Ascending aorta (tissue), 2 donors: ENCODE results near the gene GPC6. TPM values are rescaled to one million over a fixed set of nuclear protein-coding genes. Genes with fewer than 3 reads are reported as not detected.

Source experiments
- DNase-seq, 2 donors: peaks; one replicate each; pipeline ENCODE4 v3.0.0-alpha.2; 2019; ENCODE audit warnings: low spot score in 2 of 2
- H3K27ac ChIP-seq, 2 donors: fragments of 200-600 bp; sonication (generic); one replicate each; pipeline ENCODE4 v1.5.1; 2016 to 2017; ENCODE audit warnings: mild to moderate bottlenecking in 1 of 2
- H3K27me3 ChIP-seq: fragments of 200-600 bp; sonication (generic); one replicate; pipeline ENCODE4 v1.5.1; 2017
- H3K36me3 ChIP-seq, 2 donors: fragments of 200-600 bp; sonication (generic); one replicate each; pipeline ENCODE4 v1.5.1; 2016
- H3K4me1 ChIP-seq, 2 donors: fragments of 200-600 bp; sonication (generic); one replicate each; pipeline ENCODE4 v1.5.1; 2016 to 2017; ENCODE audit warnings: mild to moderate bottlenecking in 1 of 2
- H3K4me3 ChIP-seq, 2 donors: fragments of 200-600 bp; sonication (generic); one replicate each; pipeline ENCODE4 v1.5.1; 2016 to 2017; ENCODE audit warnings: mild to moderate bottlenecking in 1 of 2
- H3K9me3 ChIP-seq, 2 donors: fragments of 200-600 bp; sonication (generic); one replicate each; pipeline ENCODE4 v1.5.1; 2016
- CTCF ChIP-seq, 3 experiments: fragments of 200-600 bp in 2 of 3; fragments of 450-650 bp in 1 of 3; sonication (generic) in 2 of 3; IDR thresholded peaks; one replicate each; pipeline ENCODE4 v1.5.1; 2016 to 2019; ENCODE audit warnings: antibody characterized with exemption in 3 of 3, mild to moderate bottlenecking in 1 of 3, moderate library complexity in 1 of 3
- intact Hi-C: fragments of 100-400 bp; cut with DNase I; formaldehyde crosslinking; loops from one replicate; pipeline ENCODE4 v1.15.1; 2023
- total RNA-seq: library from RNA; depleted of rRNA; stranded (reverse); fragments of >200 nt; gene quantifications from one replicate; pipeline ENCODE4 v1.1.0, GENCODE V29; 2016

GPC6 gene
- total RNA-seq, 1 donor from 2014 or later, result 23.2 TPM

- Histone ChIP-seq H3K4me1 (no peaks in the 10 kb centered on the region), H3K36me3 (no peaks in the 10 kb centered on the region), H3K4me3 (no peak overlapping the region), H3K9me3 (no peaks in the 10 kb centered on the region), H3K27ac (no peak overlapping the region), H3K27me3 (no peaks in the 10 kb centered on the region)
- TF ChIP-seq CTCF (IDR thresholded peaks at IDR 0.05), result no peak
- intact Hi-C loops, result no loop called here
- no peak for DNase-seq
These were observed 837.2 kb downstream of the GPC6 start for GRCh38 chr13:94063848-94064247.

DNA sequence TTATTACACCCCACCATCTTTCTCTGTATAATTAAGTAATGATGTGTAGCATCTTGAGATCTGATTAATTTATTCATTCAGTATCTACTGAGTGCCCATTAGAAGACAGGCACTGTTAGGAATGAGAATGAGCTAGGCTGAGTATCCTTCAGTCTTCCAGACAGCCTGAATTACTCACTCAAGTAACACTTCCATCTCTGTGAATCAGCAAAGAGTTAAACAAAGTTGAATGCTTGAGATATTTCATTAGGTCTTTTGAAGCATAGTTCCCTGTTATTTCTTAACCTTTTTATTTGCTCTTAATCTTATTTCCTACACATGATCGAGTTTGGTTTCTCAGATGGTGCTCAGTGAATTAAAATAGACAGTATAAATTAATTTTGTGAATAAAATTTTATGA, 839.1 kb downstream of the GPC6 start:
- Histone ChIP-seq H3K27ac (no peak overlapping the region), H3K36me3 (no peaks in the 10 kb centered on the region), H3K4me3 (no peak overlapping the region), H3K4me1 (no peaks in the 10 kb centered on the region), H3K9me3 (no peaks in the 10 kb centered on the region), H3K27me3 (no peaks in the 10 kb centered on the region)
- TF ChIP-seq CTCF (IDR thresholded peaks at IDR 0.05), result no peak
- DNase-seq, result no peak
- intact Hi-C loops, result no loop called here

DNA sequence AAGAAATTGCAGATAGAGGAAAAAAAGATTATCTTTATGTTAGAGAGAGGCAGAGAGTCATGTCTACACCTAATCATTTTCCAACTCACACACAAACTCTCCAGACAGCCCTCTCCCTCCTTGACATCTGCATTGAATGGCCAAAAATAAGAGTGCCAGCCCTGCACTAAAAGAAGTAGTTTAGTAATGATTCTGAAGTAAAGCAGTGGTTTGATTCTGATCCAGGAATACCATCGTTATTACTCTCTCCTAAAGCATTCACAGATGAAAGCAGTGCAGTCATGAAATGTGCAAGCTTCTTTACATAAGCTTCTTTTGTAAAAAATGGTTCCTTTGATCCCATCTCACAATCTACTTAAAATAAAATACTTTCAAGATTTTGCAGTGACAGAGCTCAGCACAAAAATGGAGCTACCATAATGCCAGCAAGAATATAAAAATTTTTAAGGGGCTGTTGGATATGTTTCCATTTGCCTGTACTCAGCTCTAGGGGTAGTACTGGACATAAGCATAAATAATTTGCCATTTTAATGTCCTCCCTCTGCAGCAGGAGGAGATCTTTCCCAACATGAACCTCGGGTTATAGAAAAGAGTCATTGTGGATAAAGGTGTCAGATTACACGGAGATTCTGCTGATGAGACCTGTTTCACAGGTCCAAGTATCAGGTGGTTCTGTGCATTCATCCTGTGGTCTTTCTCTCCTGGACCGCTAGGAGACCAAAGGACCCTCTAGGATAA, 846.6 kb downstream of the GPC6 start:
- H3K4me1 ChIP-seq, result no peaks in the 10 kb centered on the region
- H3K36me3 ChIP-seq, result no peaks in the 10 kb centered on the region
- H3K27me3 ChIP-seq, result no peaks in the 10 kb centered on the region
- H3K9me3 ChIP-seq, result peaks cover 0 to 19% of the 10 kb centered on the region in 2 donors
- TF ChIP-seq CTCF (IDR thresholded peaks at IDR 0.05), result no peak
- H3K27ac ChIP-seq, result no peak overlapping the region
- intact Hi-C loops, result no loop called here
- DNase-seq, result no peak
- no peak overlapping the region for H3K4me3 ChIP-seq

DNA sequence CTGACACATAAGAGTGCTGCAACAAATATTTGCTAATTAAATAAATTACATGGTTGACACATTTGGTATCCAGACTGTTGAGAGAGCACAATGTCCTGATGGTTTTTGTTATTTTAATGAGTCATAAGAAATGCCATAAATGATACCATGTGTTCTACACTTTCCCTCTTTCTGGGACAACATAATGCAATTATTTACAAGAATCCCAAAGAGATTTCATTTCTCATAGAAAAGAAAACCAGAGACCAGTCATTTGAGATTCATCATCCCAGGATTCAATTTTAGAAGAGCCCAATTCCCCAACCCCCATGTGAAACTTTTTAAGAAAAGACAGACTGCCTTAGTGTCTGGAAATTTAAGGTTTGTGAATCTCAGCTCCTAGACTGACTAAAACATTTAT, 853.3 kb downstream of the GPC6 start:
- Histone ChIP-seq H3K4me3 (no peak overlapping the region), H3K27me3 (no peaks in the 10 kb centered on the region), H3K27ac (no peak overlapping the region), H3K9me3 (peaks cover 0 to 19% of the 10 kb centered on the region in 2 donors), H3K36me3 (no peaks in the 10 kb centered on the region), H3K4me1 (no peaks in the 10 kb centered on the region)
- no peak for DNase-seq
- TF ChIP-seq CTCF (IDR thresholded peaks at IDR 0.05), result no peak
- intact Hi-C loops, result no loop called here

- intact Hi-C loops, result no loop called here
- DNase-seq, result no peak
- no peaks in the 10 kb centered on the region for H3K4me1 ChIP-seq
- H3K36me3 ChIP-seq, result no peaks in the 10 kb centered on the region
- no peak overlapping the region for H3K27ac ChIP-seq
- TF ChIP-seq CTCF (IDR thresholded peaks at IDR 0.05), result no peak
- H3K4me3 ChIP-seq, result no peak overlapping the region
- no peaks in the 10 kb centered on the region for H3K27me3 ChIP-seq
- peaks cover 0 to 19% of the 10 kb centered on the region in 2 donors for H3K9me3 ChIP-seq
These were observed 853.9 kb downstream of the GPC6 start for GRCh38 chr13:94080527-94080926.

DNA sequence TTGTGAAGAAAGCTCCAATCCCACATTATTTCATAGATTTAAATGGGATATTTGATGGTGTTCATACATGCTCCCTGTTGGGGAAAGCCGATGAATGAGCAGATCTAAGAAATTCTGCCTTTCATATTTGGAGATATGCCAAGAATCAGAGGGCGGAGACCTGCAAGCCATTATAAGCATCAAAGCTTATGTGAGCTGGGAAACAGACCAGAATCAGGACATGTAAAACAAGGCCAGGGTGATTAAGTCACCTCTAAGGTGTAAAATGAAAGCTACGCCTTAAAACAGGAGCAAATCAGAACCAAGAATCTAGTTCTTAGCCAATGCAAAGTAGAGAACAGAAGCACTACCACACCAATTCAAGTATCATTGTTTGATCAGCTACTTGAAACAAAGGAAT, 860.5 kb downstream of the GPC6 start:
- Histone ChIP-seq H3K9me3 (no peaks in the 10 kb centered on the region), H3K4me3 (no peak overlapping the region), H3K27me3 (no peaks in the 10 kb centered on the region), H3K27ac (no peak overlapping the region), H3K36me3 (no peaks in the 10 kb centered on the region), H3K4me1 (no peaks in the 10 kb centered on the region)
- TF ChIP-seq CTCF (IDR thresholded peaks at IDR 0.05), result no peak
- intact Hi-C loops, result no loop called here
- DNase-seq, result no peak
